KMS-11 (cell line): Measurements from ENCODE around the gene ZNF202.

Experiments used
- H2AFZ ChIP-seq: fragments of 200-600 bp; sonication (generic); 2 replicates; pipeline ENCODE4 v1.6.1; 2016; ENCODE audit warnings: antibody characterized with exemption, mixed run types, low read depth
- H3K27ac ChIP-seq: fragments of 200-600 bp; sonication (generic); 2 replicates; pipeline ENCODE4 v1.6.1; 2016; ENCODE audit warnings: mild to moderate bottlenecking, mixed run types
- H3K27me3 ChIP-seq: fragments of 200-600 bp; sonication (generic); 2 replicates; pipeline ENCODE4 v1.6.1; 2017; ENCODE audit warnings: mild to moderate bottlenecking, low read depth, mixed run types, moderate library complexity; ENCODE audit not compliant: insufficient read depth
- H3K36me3 ChIP-seq: fragments of 200-600 bp; sonication (generic); 2 replicates; pipeline ENCODE4 v1.6.1; 2017; ENCODE audit warnings: mild to moderate bottlenecking, mixed run types; ENCODE audit not compliant: insufficient read depth
- H3K4me1 ChIP-seq: fragments of 200-600 bp; sonication (generic); 2 replicates; pipeline ENCODE4 v1.6.1; 2016; ENCODE audit warnings: mild to moderate bottlenecking, low read depth, mixed run types; ENCODE audit not compliant: poor library complexity, severe bottlenecking
- H3K4me2 ChIP-seq: fragments of 200-600 bp; sonication (generic); 2 replicates; pipeline ENCODE4 v1.7.0; 2016; ENCODE audit warnings: mild to moderate bottlenecking, mixed run types
- H3K4me3 ChIP-seq: fragments of 200-600 bp; sonication (generic); IDR thresholded peaks from 2 replicates; pipeline ENCODE4 v1.6.1; 2017; ENCODE audit warnings: low read depth, low read length, mixed read lengths; ENCODE audit not compliant: insufficient read depth
- H3K79me2 ChIP-seq: fragments of 200-600 bp; sonication (generic); 2 replicates; pipeline ENCODE4 v1.6.1; 2016; ENCODE audit warnings: low read depth, mixed run types; ENCODE audit not compliant: insufficient read depth
- H3K9ac ChIP-seq: fragments of 200-600 bp; sonication (generic); 2 replicates; pipeline ENCODE4 v1.6.1; 2016; ENCODE audit warnings: mild to moderate bottlenecking, mixed run types
- H4K20me1 ChIP-seq: fragments of 200-600 bp; sonication (generic); 2 replicates; pipeline ENCODE4 v1.6.1; 2016; ENCODE audit warnings: mild to moderate bottlenecking, mixed run types; ENCODE audit not compliant: insufficient read depth
- CTCF ChIP-seq: fragments of 200-600 bp; sonication (generic); conservative IDR thresholded peaks from 2 replicates; pipeline ENCODE4 v1.6.1; 2017; ENCODE audit warnings: low read depth, mild to moderate bottlenecking, antibody characterized with exemption, low read length, moderate library complexity, mixed read lengths

Gene ZNF202

GRCh38 chr11:123775289-123775688, 33.8 kb upstream of the ZNF202 start:
- no peak overlapping the region for H3K9ac ChIP-seq
- no peaks in the 10 kb centered on the region for H3K4me1 ChIP-seq
- no peak overlapping the region for H3K27ac ChIP-seq
- no peak overlapping the region for H3K4me3 ChIP-seq
- no peaks in the 10 kb centered on the region for H3K36me3 ChIP-seq
- H2AFZ ChIP-seq, result no peak overlapping the region
- no peaks in the 10 kb centered on the region for H3K27me3 ChIP-seq
- H4K20me1 ChIP-seq, result no peaks in the 10 kb centered on the region
- TF ChIP-seq CTCF, result no peak
- no peak overlapping the region for H3K4me2 ChIP-seq
- H3K79me2 ChIP-seq, result no peaks in the 10 kb centered on the region

GRCh38 chr11:123773959-123774358, 32.5 kb upstream of the ZNF202 start:
- TF ChIP-seq CTCF, result no peak
- Histone ChIP-seq H3K36me3 (no peaks in the 10 kb centered on the region), H3K9ac (no peak overlapping the region), H3K79me2 (no peaks in the 10 kb centered on the region), H3K27ac (no peak overlapping the region), H3K4me3 (no peak overlapping the region), H3K4me2 (no peak overlapping the region), H3K4me1 (no peaks in the 10 kb centered on the region), H4K20me1 (no peaks in the 10 kb centered on the region), H3K27me3 (no peaks in the 10 kb centered on the region), H2AFZ (no peak overlapping the region)

GRCh38 chr11:123773026-123773425, 31.6 kb upstream of the ZNF202 start:
- no peaks in the 10 kb centered on the region for H3K36me3 ChIP-seq
- H3K79me2 ChIP-seq, result no peaks in the 10 kb centered on the region
- no peaks in the 10 kb centered on the region for H4K20me1 ChIP-seq
- no peaks in the 10 kb centered on the region for H3K27me3 ChIP-seq
- H2AFZ ChIP-seq, result no peak overlapping the region
- H3K4me1 ChIP-seq, result no peaks in the 10 kb centered on the region
- no peak overlapping the region for H3K4me3 ChIP-seq
- H3K4me2 ChIP-seq, result no peak overlapping the region
- no peak for TF ChIP-seq CTCF
- no peak overlapping the region for H3K9ac ChIP-seq
- no peak overlapping the region for H3K27ac ChIP-seq

GRCh38 chr11:123771664-123772063, 30.2 kb upstream of the ZNF202 start:
- no peaks in the 10 kb centered on the region for H3K27me3 ChIP-seq
- H3K4me2 ChIP-seq, result no peak overlapping the region
- H3K4me1 ChIP-seq, result no peaks in the 10 kb centered on the region
- H3K9ac ChIP-seq, result no peak overlapping the region
- H4K20me1 ChIP-seq, result no peaks in the 10 kb centered on the region
- H3K27ac ChIP-seq, result no peak overlapping the region
- H3K36me3 ChIP-seq, result no peaks in the 10 kb centered on the region
- H2AFZ ChIP-seq, result no peak overlapping the region
- TF ChIP-seq CTCF, result no peak
- no peaks in the 10 kb centered on the region for H3K79me2 ChIP-seq
- no peak overlapping the region for H3K4me3 ChIP-seq

- no peak overlapping the region for H3K27ac ChIP-seq
- no peak overlapping the region for H2AFZ ChIP-seq
- H3K27me3 ChIP-seq, result no peaks in the 10 kb centered on the region
- no peak overlapping the region for H3K4me2 ChIP-seq
- no peaks in the 10 kb centered on the region for H3K36me3 ChIP-seq
- H3K9ac ChIP-seq, result no peak overlapping the region
- no peaks in the 10 kb centered on the region for H4K20me1 ChIP-seq
- no peaks in the 10 kb centered on the region for H3K4me1 ChIP-seq
- no peak for TF ChIP-seq CTCF
- no peaks in the 10 kb centered on the region for H3K79me2 ChIP-seq
- H3K4me3 ChIP-seq, result no peak overlapping the region
Observed at GRCh38 chr11:123770712-123771111, 29.3 kb upstream of the ZNF202 start.
